Peyer's patch (tissue), 4 donors: Measurements from ENCODE around the gene PLEKHA6.

ENCODE experiments used
- CTCF ChIP-seq, 6 experiments: fragments of 450-650 bp in 4 of 6; fragments of 200-600 bp in 2 of 6; sonication (generic) in 1 of 6; IDR thresholded peaks; one replicate each; pipeline ENCODE4 v1.5.1; 2017 to 2019; ENCODE audit warnings: antibody characterized with exemption in 6 of 6, mild to moderate bottlenecking in 3 of 6, moderate library complexity in 1 of 6
- POLR2A ChIP-seq, 2 donors: fragments of 450-650 bp; IDR thresholded peaks; one replicate each; pipeline ENCODE4 v1.5.1; 2017; ENCODE audit warnings: antibody characterized with exemption in 2 of 2, mild to moderate bottlenecking in 2 of 2, moderate library complexity in 2 of 2

DNA sequence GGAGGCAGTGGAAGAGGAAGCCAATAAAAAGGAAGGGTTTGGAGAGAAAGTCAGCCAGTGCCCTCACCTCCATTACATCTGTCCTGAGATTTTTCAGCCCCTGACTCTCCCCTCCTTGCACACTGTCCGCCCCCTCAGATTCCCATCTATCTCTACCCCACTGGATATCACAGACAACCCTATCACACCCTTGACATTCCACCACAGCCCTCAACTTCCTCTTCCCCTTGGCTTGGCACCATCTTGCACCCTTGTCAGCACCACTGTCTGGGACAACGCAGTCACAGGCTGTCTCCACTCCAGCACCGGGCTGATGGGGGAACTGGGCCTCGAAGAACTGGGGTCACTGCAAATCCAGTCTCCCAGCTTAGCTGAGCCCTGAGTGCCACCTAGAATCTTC is 14.2 kb upstream of the PLEKHA6 start:
- TF ChIP-seq POLR2A (IDR thresholded peaks at IDR 0.05) (no peak), CTCF (IDR thresholded peaks at IDR 0.05) (no peak)
